D341Med (cell line): ENCODE data around the gene RALGAPA2.
"Not testable (repeated sequence)": the region's sequence is repeated elsewhere in the genome, so short reads cannot be mapped to it uniquely, and the experiment has no call there.

Experiments used
- DNase-seq: peaks from one replicate; pipeline ENCODE4 v3.0.0; 2012; ENCODE audit warnings: low spot score

Gene RALGAPA2

GRCh38 chr20:20571068-20571780 is 141.2 kb downstream of the RALGAPA2 start:
- DNase-seq: no peak

GRCh38 chr20:20568604-20569205 is 143.7 kb downstream of the RALGAPA2 start:
- peak; percentile 68 for DNase-seq

GRCh38 chr20:20567712-20568111 is 144.7 kb downstream of the RALGAPA2 start:
- no peak for DNase-seq

- DNase-seq: no peak
These were observed 145.9 kb downstream of the RALGAPA2 start for GRCh38 chr20:20566516-20566915.

GRCh38 chr20:20564279-20564678 is 148.2 kb downstream of the RALGAPA2 start:
- no peak for DNase-seq

GRCh38 chr20:20562507-20562906 is 149.9 kb downstream of the RALGAPA2 start:
- no peak for DNase-seq

- no peak for DNase-seq
These were observed 150.6 kb downstream of the RALGAPA2 start for GRCh38 chr20:20561841-20562240.

GRCh38 chr20:20561172-20561571 is 151.3 kb downstream of the RALGAPA2 start:
- DNase-seq: no peak

- DNase-seq: no peak
These were observed 155.0 kb downstream of the RALGAPA2 start for GRCh38 chr20:20557406-20557805.

GRCh38 chr20:20555838-20556237 is 156.6 kb downstream of the RALGAPA2 start:
- DNase-seq: no peak

- DNase-seq: no peak
These were observed 157.5 kb downstream of the RALGAPA2 start for GRCh38 chr20:20554951-20555350.

GRCh38 chr20:20553541-20553940 is 158.9 kb downstream of the RALGAPA2 start:
- no peak for DNase-seq

- DNase-seq: no peak
These were observed 160.4 kb downstream of the RALGAPA2 start for GRCh38 chr20:20552076-20552475.

GRCh38 chr20:20551409-20551808 is 161.0 kb downstream of the RALGAPA2 start:
- DNase-seq: no peak

GRCh38 chr20:20549704-20550103 is 162.7 kb downstream of the RALGAPA2 start:
- DNase-seq: no peak

GRCh38 chr20:20549267-20549612 is 163.2 kb downstream of the RALGAPA2 start:
- no peak for DNase-seq

GRCh38 chr20:20548527-20549266 is 163.7 kb downstream of the RALGAPA2 start:
- DNase-seq: no peak

- DNase-seq: no peak
These were observed 164.6 kb downstream of the RALGAPA2 start for GRCh38 chr20:20547876-20548266.

- no peak for DNase-seq
These were observed 165.1 kb downstream of the RALGAPA2 start for GRCh38 chr20:20547221-20547875.

- DNase-seq: no peak
These were observed 166.0 kb downstream of the RALGAPA2 start for GRCh38 chr20:20546402-20546801.

- DNase-seq: not testable (repeated sequence)
These were observed 169.1 kb downstream of the RALGAPA2 start for GRCh38 chr20:20543348-20543747.

GRCh38 chr20:20536240-20536933 is 176.1 kb downstream of the RALGAPA2 start:
- DNase-seq: no peak
